Panc1 (cell line): ENCODE measurements around the gene SNX10. TPM values are rescaled to one million over a fixed set of nuclear protein-coding genes. Genes with fewer than 3 reads are reported as not detected.

Experiments used
- ATAC-seq: fragments of 200-7000 bp; cut with Tn5 transposase; 2 replicates; pipeline ENCODE4 v1.9.1; 2020; ENCODE audit warnings: mild to moderate bottlenecking, moderate library complexity
- BruUV-seq: library from RNA; stranded (reverse); fragments of 400-500 nt; replicated peaks from 2 replicates; lab custom pipeline; 2021; lab: Mats Ljungman, UMichigan
- CTCF ChIA-PET: fragments of 300-600 bp; sonication (Branson Sonifier 250); formaldehyde crosslinking; loops from one replicate; lab custom pipeline; 2022; ENCODE audit warnings: antibody characterized with exemption; lab: Charles Lee
- POLR2A ChIA-PET: fragments of 300-600 bp; sonication (Branson Sonifier 250); formaldehyde crosslinking; loops from one replicate; lab custom pipeline; 2022; ENCODE audit warnings: antibody characterized with exemption; lab: Charles Lee
- DNase-seq: peaks from one replicate; pipeline ENCODE4 v3.0.0-alpha.2; 2010; ENCODE audit warnings: low read depth, low spot score
- H3K27ac ChIP-seq: 2 replicates; pipeline ENCODE4 v1.5.1; 2011; ENCODE audit warnings: mild to moderate bottlenecking, low read length, inconsistent platforms
- H3K27me3 ChIP-seq: fragments of 200-500 bp; sonication (Bioruptor generic); 2 replicates; pipeline ENCODE4 v1.6.0; 2014; ENCODE audit warnings: low read length, inconsistent platforms; ENCODE audit not compliant: control insufficient read depth, insufficient read depth
- H3K36me3 ChIP-seq: fragments of 200-500 bp; sonication (Bioruptor generic); 2 replicates; pipeline ENCODE4 v1.5.1; 2014; ENCODE audit warnings: inconsistent platforms, mild to moderate bottlenecking, low read length, moderate library complexity; ENCODE audit not compliant: control insufficient read depth, insufficient read depth
- H3K4me1 ChIP-seq: 2 replicates; pipeline ENCODE4 v1.5.1; 2011; ENCODE audit warnings: inconsistent platforms, mild to moderate bottlenecking, low read length, moderate library complexity; ENCODE audit not compliant: control insufficient read depth, insufficient read depth
- H3K4me3 ChIP-seq, 2 experiments: 2 replicates each; pipeline ENCODE4 v1.5.1; 2011 to 2012; ENCODE audit warnings: low read depth in 2 of 2, low read length in 2 of 2, mild to moderate bottlenecking in 2 of 2, inconsistent platforms in 1 of 2, moderate library complexity in 1 of 2
- H3K9me3 ChIP-seq: fragments of 200-500 bp; sonication (Bioruptor generic); 2 replicates; pipeline ENCODE4 v1.5.1; 2014; ENCODE audit warnings: low read depth, mild to moderate bottlenecking, inconsistent platforms, low read length, moderate library complexity; ENCODE audit not compliant: control insufficient read depth, insufficient read depth
- POLR2AphosphoS5 ChIP-seq: IDR thresholded peaks from 2 replicates; pipeline ENCODE4 v1.6.1; 2012; ENCODE audit warnings: mild to moderate bottlenecking, low read depth, low read length, moderate library complexity
- SIN3A ChIP-seq: IDR thresholded peaks from 2 replicates; pipeline ENCODE4 v1.6.1; 2012; ENCODE audit warnings: low read depth, mild to moderate bottlenecking, low read length, moderate library complexity, borderline replicate concordance; ENCODE audit not compliant: insufficient read depth
- TCF7L2 ChIP-seq: IDR thresholded peaks from 2 replicates; pipeline ENCODE4 v1.6.1; 2011; ENCODE audit warnings: mild to moderate bottlenecking, low read depth, low read length, inconsistent platforms
- in situ Hi-C: cut with HindIII; loops from 2 replicates; pipeline ENCODE4 v1.10.0; 2016; ENCODE audit warnings: low sequenced_read_pairs, low pct_unique_long_range_greater_than_20kb
- intact Hi-C: fragments of 100-400 bp; cut with micrococcal nuclease; formaldehyde crosslinking; loops from one replicate; pipeline ENCODE4 v1.10.0; 2022; ENCODE audit not compliant: unreplicated experiment
- total RNA-seq: library from RNA; stranded (reverse); gene quantifications from one replicate; pipeline ENCODE4 v1.2.1, GENCODE V29; 2021; ENCODE audit not compliant: unreplicated experiment
- TF ChIP-seq, protein P1 (sequence below): fragments of 450-650 bp; IDR thresholded peaks from 2 replicates; pipeline ENCODE4 v1.5.1; 2017; ENCODE audit warnings: mild to moderate bottlenecking
- TF ChIP-seq, protein P2 (sequence below), 2 experiments: IDR thresholded peaks; 2 replicates each; pipeline ENCODE4 v1.6.1; 2011 to 2012; ENCODE audit warnings: low read depth in 2 of 2, control low read depth in 1 of 2, low read length in 1 of 2, mild to moderate bottlenecking in 1 of 2, moderate library complexity in 1 of 2; ENCODE audit not compliant: insufficient read depth in 1 of 2

The SNX10 gene
- total RNA-seq, 1 experiment from 2014 or later: 21.8 TPM

DNA sequence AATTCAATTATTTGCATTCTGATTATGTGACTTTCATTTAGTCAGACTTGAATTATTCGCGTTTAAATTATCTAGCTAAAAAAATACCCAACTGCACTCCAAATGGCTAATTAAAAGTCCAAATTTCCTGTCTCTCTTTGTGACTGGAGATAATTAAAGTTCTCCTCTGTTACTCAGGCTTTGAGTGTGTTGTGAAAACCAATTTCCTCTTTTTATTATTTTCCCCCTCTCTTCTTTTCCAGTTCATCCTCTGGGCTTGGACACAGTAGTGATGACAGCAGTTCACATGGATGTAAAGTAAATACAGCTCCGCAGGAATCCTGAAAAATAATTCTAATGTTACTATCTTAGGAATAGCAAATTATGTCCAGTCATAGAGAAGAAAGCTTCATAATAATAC lies 80.6 kb downstream of the SNX10 start:
- POLR2A ChIA-PET: no interaction called here
- BruUV-seq: no TSS peak
- no peak for DNase-seq
- H3K27me3 ChIP-seq: peaks cover 12% of the 10 kb centered on the region
- intact Hi-C loops: no loop called here
- H3K4me1 ChIP-seq: no peaks in the 10 kb centered on the region; the same call in 1 of the 2 replicates
- H3K9me3 ChIP-seq: no peaks in the 10 kb centered on the region
- H3K36me3 ChIP-seq: peaks cover 2% of the 10 kb centered on the region; the same call in 1 of the 2 replicates
- H3K4me3 ChIP-seq: no peak overlapping the region
- in situ Hi-C loops: no loop called here
- ATAC-seq: no peak
- TF ChIP-seq, protein P1, sequence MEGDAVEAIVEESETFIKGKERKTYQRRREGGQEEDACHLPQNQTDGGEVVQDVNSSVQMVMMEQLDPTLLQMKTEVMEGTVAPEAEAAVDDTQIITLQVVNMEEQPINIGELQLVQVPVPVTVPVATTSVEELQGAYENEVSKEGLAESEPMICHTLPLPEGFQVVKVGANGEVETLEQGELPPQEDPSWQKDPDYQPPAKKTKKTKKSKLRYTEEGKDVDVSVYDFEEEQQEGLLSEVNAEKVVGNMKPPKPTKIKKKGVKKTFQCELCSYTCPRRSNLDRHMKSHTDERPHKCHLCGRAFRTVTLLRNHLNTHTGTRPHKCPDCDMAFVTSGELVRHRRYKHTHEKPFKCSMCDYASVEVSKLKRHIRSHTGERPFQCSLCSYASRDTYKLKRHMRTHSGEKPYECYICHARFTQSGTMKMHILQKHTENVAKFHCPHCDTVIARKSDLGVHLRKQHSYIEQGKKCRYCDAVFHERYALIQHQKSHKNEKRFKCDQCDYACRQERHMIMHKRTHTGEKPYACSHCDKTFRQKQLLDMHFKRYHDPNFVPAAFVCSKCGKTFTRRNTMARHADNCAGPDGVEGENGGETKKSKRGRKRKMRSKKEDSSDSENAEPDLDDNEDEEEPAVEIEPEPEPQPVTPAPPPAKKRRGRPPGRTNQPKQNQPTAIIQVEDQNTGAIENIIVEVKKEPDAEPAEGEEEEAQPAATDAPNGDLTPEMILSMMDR: no peak
- no peak for TF ChIP-seq SIN3A
- TF ChIP-seq, protein P2, sequence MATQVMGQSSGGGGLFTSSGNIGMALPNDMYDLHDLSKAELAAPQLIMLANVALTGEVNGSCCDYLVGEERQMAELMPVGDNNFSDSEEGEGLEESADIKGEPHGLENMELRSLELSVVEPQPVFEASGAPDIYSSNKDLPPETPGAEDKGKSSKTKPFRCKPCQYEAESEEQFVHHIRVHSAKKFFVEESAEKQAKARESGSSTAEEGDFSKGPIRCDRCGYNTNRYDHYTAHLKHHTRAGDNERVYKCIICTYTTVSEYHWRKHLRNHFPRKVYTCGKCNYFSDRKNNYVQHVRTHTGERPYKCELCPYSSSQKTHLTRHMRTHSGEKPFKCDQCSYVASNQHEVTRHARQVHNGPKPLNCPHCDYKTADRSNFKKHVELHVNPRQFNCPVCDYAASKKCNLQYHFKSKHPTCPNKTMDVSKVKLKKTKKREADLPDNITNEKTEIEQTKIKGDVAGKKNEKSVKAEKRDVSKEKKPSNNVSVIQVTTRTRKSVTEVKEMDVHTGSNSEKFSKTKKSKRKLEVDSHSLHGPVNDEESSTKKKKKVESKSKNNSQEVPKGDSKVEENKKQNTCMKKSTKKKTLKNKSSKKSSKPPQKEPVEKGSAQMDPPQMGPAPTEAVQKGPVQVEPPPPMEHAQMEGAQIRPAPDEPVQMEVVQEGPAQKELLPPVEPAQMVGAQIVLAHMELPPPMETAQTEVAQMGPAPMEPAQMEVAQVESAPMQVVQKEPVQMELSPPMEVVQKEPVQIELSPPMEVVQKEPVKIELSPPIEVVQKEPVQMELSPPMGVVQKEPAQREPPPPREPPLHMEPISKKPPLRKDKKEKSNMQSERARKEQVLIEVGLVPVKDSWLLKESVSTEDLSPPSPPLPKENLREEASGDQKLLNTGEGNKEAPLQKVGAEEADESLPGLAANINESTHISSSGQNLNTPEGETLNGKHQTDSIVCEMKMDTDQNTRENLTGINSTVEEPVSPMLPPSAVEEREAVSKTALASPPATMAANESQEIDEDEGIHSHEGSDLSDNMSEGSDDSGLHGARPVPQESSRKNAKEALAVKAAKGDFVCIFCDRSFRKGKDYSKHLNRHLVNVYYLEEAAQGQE (IDR thresholded peaks at IDR 0.05; ENCODE audit: insufficient read depth in 1 of 2, low read depth in 2 of 2, low read length in 1 of 2): no peak
- TF ChIP-seq TCF7L2: no peak
- TF ChIP-seq POLR2AphosphoS5: no peak
- no peak overlapping the region for H3K27ac ChIP-seq
- CTCF ChIA-PET: interaction anchor here (1.1 to 1.5 kb wide), 3 partner anchors 296 to 479 kb away, joined by 3 to 7 read pairs (median 5); no protein-coding TSS in a partner anchor

DNA sequence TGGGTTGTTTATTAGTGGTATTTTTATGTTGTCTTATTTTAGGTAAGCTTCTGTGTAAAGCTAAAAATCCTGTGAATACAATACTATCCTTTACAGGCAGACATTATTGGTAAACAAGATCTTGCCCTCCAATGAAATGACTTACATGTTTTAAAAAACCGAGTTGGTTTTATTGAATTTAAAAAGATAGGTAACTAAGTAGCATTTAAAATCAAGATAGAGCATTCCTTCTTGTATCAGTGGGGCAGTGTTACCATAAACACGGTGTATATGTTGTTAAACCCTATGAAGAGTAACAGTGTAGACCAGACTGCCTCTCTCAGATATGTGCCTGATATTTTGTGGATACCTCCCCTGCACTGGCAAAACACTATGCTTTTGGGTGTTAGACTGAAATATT lies 81.0 kb downstream of the SNX10 start:
- H3K4me3 ChIP-seq: no peak overlapping the region
- peaks cover 2% of the 10 kb centered on the region; the same call in 1 of the 2 replicates for H3K36me3 ChIP-seq
- H3K9me3 ChIP-seq: no peaks in the 10 kb centered on the region
- POLR2A ChIA-PET: no interaction called here
- BruUV-seq: no TSS peak
- H3K27me3 ChIP-seq: peaks cover 17% of the 10 kb centered on the region
- no peak overlapping the region for H3K27ac ChIP-seq
- H3K4me1 ChIP-seq: no peaks in the 10 kb centered on the region; the same call in 1 of the 2 replicates
- DNase-seq (no peak), ATAC-seq (no peak)
- in situ Hi-C loops (no loop called here), intact Hi-C loops (no loop called here)
- no peak for TF ChIP-seq TCF7L2
- CTCF ChIA-PET: interaction anchor here (1.1 to 1.5 kb wide), 3 partner anchors 295 to 480 kb away, joined by 3 to 7 read pairs (median 5); no protein-coding TSS in a partner anchor
